GM18505 (cell line): ENCODE results near the gene MTG1.

Experiments used
- ATAC-seq: cut with Tn5 transposase; IDR thresholded peaks from one replicate; pipeline ENCODE4 v1.9.1; 2021; ENCODE audit not compliant: unreplicated experiment
- POLR2A ChIP-seq: IDR thresholded peaks from 4 replicates; pipeline ENCODE4 v1.6.1; 2011; ENCODE audit warnings: borderline replicate concordance; ENCODE audit not compliant: insufficient read depth, insufficient read length; ENCODE audit errors: extremely low read depth

Gene MTG1

GRCh38 chr10:133390597-133391248 is 3.2 kb upstream of the MTG1 start:
- ATAC-seq = no peak
- TF ChIP-seq POLR2A = no peak

- TF ChIP-seq POLR2A = no peak
- no peak for ATAC-seq
Observed at GRCh38 chr10:133391249-133391635, 2.7 kb upstream of the MTG1 start.

- no peak for TF ChIP-seq POLR2A
- ATAC-seq = no peak
Observed at GRCh38 chr10:133391761-133392518, 2.0 kb upstream of the MTG1 start.

- no peak for TF ChIP-seq POLR2A
- ATAC-seq = no peak
Observed at GRCh38 chr10:133393401-133394063, 425 bp upstream of the MTG1 start.

- TF ChIP-seq POLR2A = no peak
- ATAC-seq = no peak
Observed at GRCh38 chr10:133394801-133395221, 854 bp downstream of the MTG1 start.

- ATAC-seq = no peak
- no peak for TF ChIP-seq POLR2A
Observed at GRCh38 chr10:133396035-133396624, 2.2 kb downstream of the MTG1 start.

- ATAC-seq = no peak
- no peak for TF ChIP-seq POLR2A
Observed at GRCh38 chr10:133397938-133398337, 4.0 kb downstream of the MTG1 start.

- no peak for TF ChIP-seq POLR2A
- no peak for ATAC-seq
Observed at GRCh38 chr10:133399123-133399601, 5.2 kb downstream of the MTG1 start.

- peak; percentile 71 for ATAC-seq
- TF ChIP-seq POLR2A = no peak
Observed at GRCh38 chr10:133400624-133401424, 6.9 kb downstream of the MTG1 start.

GRCh38 chr10:133401500-133401899 is 7.5 kb downstream of the MTG1 start:
- no peak for TF ChIP-seq POLR2A

GRCh38 chr10:133401981-133402725 is 8.2 kb downstream of the MTG1 start:
- ATAC-seq = no peak
- TF ChIP-seq POLR2A = no peak

More at GRCh38 chr10:133401500-133401899, 7.5 kb downstream of the MTG1 start:
- no peak for ATAC-seq

GRCh38 chr10:133403359-133403758 is 9.4 kb downstream of the MTG1 start:
- no peak for TF ChIP-seq POLR2A
- ATAC-seq = no peak
